Measurements from ENCODE around the gene AANAT. TPM values are rescaled to one million over a fixed set of nuclear protein-coding genes. Genes with fewer than 3 reads are reported as not detected.
A peak's percentile ranks its signal among the peaks of the same experiment; 100 is the strongest.

Gene AANAT
- polyA plus RNA-seq, 2 of the 4 experiments (the other 2 are of a cell fraction), result 0.08 TPM; not detected in 1

- peak; percentile 83 to 88; a peak in 4 of 6 replicates for ATAC-seq
- FAIRE-seq, result peak; percentile 74
- WGBS (ENCODE audit: missing lambda C conversion rate), result 64% methylated on average over 3 of the region's 3 CpGs
- DNase-seq (ENCODE audit: low read depth in 1 of 2, low spot score in 1 of 2), result peak in 1 of 2 experiments; percentile 40
- Histone ChIP-seq H3K4me2 (no peak overlapping the region), H3K27ac (no peak overlapping the region), H3K4me3 (no peak overlapping the region), H3K4me1 (peaks cover 9% of the 10 kb centered on the region), H3K9me3 (no peaks in the 10 kb centered on the region)
- POLR2A ChIA-PET, result no interaction called here
- TF ChIP-seq CTCF (IDR thresholded peaks at IDR 0.05) (0 out of 3 replicates have a peak, but pooled peaks have one; percentile 16), RFX5 (IDR thresholded peaks at IDR 0.05) (peak; percentile 95), ZFP36 (IDR thresholded peaks at IDR 0.05; ENCODE audit: borderline replicate concordance, partially characterized antibody) (no peak), HMGXB4 (CRISPR knock-in tag; IDR thresholded peaks at IDR 0.05; ENCODE audit: borderline replicate concordance) (no peak)
- CTCF ChIA-PET, result no interaction called here
Measured at GRCh38 chr17:76432712-76433336, 34.6 kb upstream of the AANAT start.

DNA sequence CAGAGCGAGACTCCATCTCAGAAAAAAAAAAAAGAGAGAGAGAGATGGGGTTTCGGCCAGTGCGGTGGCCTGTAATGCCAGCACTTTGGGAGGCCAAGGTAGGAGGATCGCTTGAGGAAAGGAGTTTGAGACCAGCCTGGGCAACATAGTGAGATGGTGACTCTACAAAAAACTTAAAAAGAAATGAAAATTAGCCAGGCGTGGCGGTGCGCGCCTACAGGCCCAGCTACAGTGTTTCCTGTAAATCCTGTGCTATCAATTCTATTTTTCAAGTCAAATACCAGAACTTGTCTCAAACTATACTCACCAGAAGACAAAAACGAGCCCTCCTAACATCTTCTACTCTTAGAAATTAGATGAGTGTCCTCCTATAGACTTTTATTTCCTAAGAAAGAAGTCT, 33.7 kb upstream of the AANAT start:
- Histone ChIP-seq H3K4me3 (no peak overlapping the region), H3K4me1 (peaks cover 11% of the 10 kb centered on the region), H3K9me3 (no peaks in the 10 kb centered on the region), H3K27ac (no peak overlapping the region), H3K4me2 (no peak overlapping the region)
- ATAC-seq (no peak), FAIRE-seq (no peak), DNase-seq (ENCODE audit: low read depth in 1 of 2, low spot score in 1 of 2) (no peak)
- WGBS (ENCODE audit: missing lambda C conversion rate), result 89% methylated on average over 9 of the region's 9 CpGs
- no peak for TF ChIP-seq GATA3 (IDR thresholded peaks at IDR 0.05; ENCODE audit: borderline replicate concordance)
- no peak for TF ChIP-seq BHLHE40 (IDR thresholded peaks at IDR 0.05; ENCODE audit: low read depth, low read length)
- no peak for TF ChIP-seq FOSL2 (IDR thresholded peaks at IDR 0.05)
- TF ChIP-seq FOSL2 (CRISPR knock-in tag; IDR thresholded peaks at IDR 0.05), result no peak
- TF ChIP-seq, protein P1, sequence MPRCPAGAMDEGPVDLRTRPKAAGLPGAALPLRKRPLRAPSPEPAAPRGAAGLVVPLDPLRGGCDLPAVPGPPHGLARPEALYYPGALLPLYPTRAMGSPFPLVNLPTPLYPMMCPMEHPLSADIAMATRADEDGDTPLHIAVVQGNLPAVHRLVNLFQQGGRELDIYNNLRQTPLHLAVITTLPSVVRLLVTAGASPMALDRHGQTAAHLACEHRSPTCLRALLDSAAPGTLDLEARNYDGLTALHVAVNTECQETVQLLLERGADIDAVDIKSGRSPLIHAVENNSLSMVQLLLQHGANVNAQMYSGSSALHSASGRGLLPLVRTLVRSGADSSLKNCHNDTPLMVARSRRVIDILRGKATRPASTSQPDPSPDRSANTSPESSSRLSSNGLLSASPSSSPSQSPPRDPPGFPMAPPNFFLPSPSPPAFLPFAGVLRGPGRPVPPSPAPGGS (IDR thresholded peaks at IDR 0.05), result no peak
- POLR2A ChIA-PET, result no interaction called here
- CTCF ChIA-PET, result interaction anchor here (35.0 kb wide), 1 partner anchor 27 kb away, joined by 1107 read pairs; no protein-coding TSS in a partner anchor

DNA sequence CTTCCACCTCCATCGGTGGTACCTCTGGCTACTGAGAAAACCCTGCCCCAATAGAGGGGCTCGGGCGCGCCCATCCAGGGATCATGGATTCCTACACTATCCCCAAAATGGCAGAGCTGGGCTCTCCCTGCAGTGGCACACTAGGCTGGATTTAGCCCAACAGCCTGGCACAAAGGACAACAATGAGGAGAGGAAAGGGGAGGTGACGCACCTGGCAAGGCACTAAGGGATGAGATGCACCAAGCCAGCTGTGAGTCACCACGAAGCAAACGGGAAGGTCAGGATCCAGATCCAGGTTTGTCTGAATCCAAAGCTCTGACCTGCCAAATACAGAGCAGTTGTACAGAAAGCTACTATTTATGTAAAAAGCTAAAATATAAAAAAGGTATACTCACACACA, 32.5 kb upstream of the AANAT start:
- WGBS (ENCODE audit: missing lambda C conversion rate), result 84% methylated on average over 7 of the region's 7 CpGs
- CTCF ChIA-PET, result interaction anchor here (0.6 to 35.0 kb wide), 10 partner anchors 11 to 479 kb away, joined by 3 to 1107 read pairs (median 6); partner anchors contain the start of gene SPHK1
- Histone ChIP-seq H3K4me2 (no peak overlapping the region), H3K9me3 (no peaks in the 10 kb centered on the region), H3K27ac (no peak overlapping the region), H3K4me3 (no peak overlapping the region), H3K4me1 (peaks cover 19% of the 10 kb centered on the region)
- FAIRE-seq, result no peak
- DNase-seq (ENCODE audit: low read depth in 1 of 2, low spot score in 1 of 2), result no peak
- no peak for TF ChIP-seq NPAS2 (CRISPR knock-in tag; IDR thresholded peaks at IDR 0.05; ENCODE audit: borderline replicate concordance)
- no peak for TF ChIP-seq JUNB (IDR thresholded peaks at IDR 0.05)
- no peak for TF ChIP-seq NFE2L2 (conservative IDR thresholded peaks at IDR 0.05; ENCODE audit: low read length)
- no peak for TF ChIP-seq RARB (CRISPR knock-in tag; IDR thresholded peaks at IDR 0.05)
- no peak for TF ChIP-seq RAD21 (conservative IDR thresholded peaks at IDR 0.05 in 1 of 2, IDR thresholded peaks at IDR 0.05 in 1 of 2)
- no peak for TF ChIP-seq RCOR1 (IDR thresholded peaks at IDR 0.05; ENCODE audit: low read depth, low read length)
- TF ChIP-seq HDAC2 (IDR thresholded peaks at IDR 0.05), result no peak
- TF ChIP-seq CBX8 (IDR thresholded peaks at IDR 0.05), result no peak
- TF ChIP-seq ZNF302 (CRISPR knock-in tag; IDR thresholded peaks at IDR 0.05), result no peak
- no peak for TF ChIP-seq EP300 (IDR thresholded peaks at IDR 0.05)
- TF ChIP-seq EHF (CRISPR knock-in tag; IDR thresholded peaks at IDR 0.05), result no peak
- TF ChIP-seq, protein P2, sequence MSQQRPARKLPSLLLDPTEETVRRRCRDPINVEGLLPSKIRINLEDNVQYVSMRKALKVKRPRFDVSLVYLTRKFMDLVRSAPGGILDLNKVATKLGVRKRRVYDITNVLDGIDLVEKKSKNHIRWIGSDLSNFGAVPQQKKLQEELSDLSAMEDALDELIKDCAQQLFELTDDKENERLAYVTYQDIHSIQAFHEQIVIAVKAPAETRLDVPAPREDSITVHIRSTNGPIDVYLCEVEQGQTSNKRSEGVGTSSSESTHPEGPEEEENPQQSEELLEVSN (IDR thresholded peaks at IDR 0.05; ENCODE audit: borderline replicate concordance, low read depth), result no peak
- TF ChIP-seq, protein P1 (IDR thresholded peaks at IDR 0.05), result no peak
- no peak for TF ChIP-seq NR3C1 (IDR thresholded peaks at IDR 0.05)
- no peak for TF ChIP-seq TP53 (CRISPR knock-in tag; IDR thresholded peaks at IDR 0.05)
- no peak for TF ChIP-seq PBX3 (IDR thresholded peaks at IDR 0.05)
- TF ChIP-seq CEBPB (IDR thresholded peaks at IDR 0.05), result no peak
- POLR2A ChIA-PET, result interaction anchor here (1.7 kb wide), 1 partner anchor 12 kb away, joined by 6 read pairs; no protein-coding TSS in a partner anchor
- ATAC-seq, result no peak
